HFF-Myc (cell line): ENCODE results near the gene EXTL1.

Experiments used
- DNase-seq: peaks from one replicate; pipeline ENCODE4 v3.0.0-alpha.2; 2011; ENCODE audit warnings: low read depth; ENCODE audit errors: extremely low read depth
- H3K4me3 ChIP-seq: replicated peaks from 2 replicates; pipeline ENCODE4 v1.5.1; 2011; ENCODE audit warnings: low read depth, mild to moderate bottlenecking, control low read depth, low read length
- TF ChIP-seq, protein P1 (sequence below): IDR thresholded peaks from 2 replicates; pipeline ENCODE4 v1.5.1; 2012; ENCODE audit warnings: mild to moderate bottlenecking, low read depth, low read length, control low read depth; ENCODE audit errors: missing control alignments

EXTL1 gene

GRCh38 chr1:26075421-26076144 lies 54.0 kb downstream of the EXTL1 start:
- TF ChIP-seq, protein P1, sequence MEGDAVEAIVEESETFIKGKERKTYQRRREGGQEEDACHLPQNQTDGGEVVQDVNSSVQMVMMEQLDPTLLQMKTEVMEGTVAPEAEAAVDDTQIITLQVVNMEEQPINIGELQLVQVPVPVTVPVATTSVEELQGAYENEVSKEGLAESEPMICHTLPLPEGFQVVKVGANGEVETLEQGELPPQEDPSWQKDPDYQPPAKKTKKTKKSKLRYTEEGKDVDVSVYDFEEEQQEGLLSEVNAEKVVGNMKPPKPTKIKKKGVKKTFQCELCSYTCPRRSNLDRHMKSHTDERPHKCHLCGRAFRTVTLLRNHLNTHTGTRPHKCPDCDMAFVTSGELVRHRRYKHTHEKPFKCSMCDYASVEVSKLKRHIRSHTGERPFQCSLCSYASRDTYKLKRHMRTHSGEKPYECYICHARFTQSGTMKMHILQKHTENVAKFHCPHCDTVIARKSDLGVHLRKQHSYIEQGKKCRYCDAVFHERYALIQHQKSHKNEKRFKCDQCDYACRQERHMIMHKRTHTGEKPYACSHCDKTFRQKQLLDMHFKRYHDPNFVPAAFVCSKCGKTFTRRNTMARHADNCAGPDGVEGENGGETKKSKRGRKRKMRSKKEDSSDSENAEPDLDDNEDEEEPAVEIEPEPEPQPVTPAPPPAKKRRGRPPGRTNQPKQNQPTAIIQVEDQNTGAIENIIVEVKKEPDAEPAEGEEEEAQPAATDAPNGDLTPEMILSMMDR = no peak
- H3K4me3 ChIP-seq = no peak overlapping the region
- no peak for DNase-seq

GRCh38 chr1:26077524-26077923 lies 55.9 kb downstream of the EXTL1 start:
- TF ChIP-seq, protein P1 = no peak
- DNase-seq = no peak
- H3K4me3 ChIP-seq = no peak overlapping the region

- DNase-seq = no peak
- TF ChIP-seq, protein P1 = no peak
- H3K4me3 ChIP-seq = no peak overlapping the region
Measured at GRCh38 chr1:26078286-26079177, 57.0 kb downstream of the EXTL1 start.

DNA sequence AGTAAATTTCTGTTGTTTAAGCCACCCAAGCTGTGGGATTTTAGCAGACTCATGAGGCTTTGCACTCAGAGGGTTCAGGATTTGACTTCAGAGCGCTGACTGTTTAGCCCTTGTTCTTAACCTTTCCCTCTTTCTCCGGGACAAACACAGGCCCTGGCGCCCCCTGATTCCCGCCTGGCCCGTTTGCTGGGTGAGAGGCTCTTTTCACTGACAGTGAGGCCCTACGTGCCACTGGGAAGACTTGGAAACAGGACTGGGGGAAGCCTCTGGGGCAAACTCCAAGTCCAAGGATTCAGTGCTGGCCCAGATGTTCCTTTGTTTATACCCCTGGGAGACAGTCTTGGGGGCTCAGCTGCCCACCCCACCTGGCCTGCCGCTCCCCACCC lies 57.6 kb downstream of the EXTL1 start:
- TF ChIP-seq, protein P1 = no peak
- DNase-seq = no peak
- no peak overlapping the region for H3K4me3 ChIP-seq

DNA sequence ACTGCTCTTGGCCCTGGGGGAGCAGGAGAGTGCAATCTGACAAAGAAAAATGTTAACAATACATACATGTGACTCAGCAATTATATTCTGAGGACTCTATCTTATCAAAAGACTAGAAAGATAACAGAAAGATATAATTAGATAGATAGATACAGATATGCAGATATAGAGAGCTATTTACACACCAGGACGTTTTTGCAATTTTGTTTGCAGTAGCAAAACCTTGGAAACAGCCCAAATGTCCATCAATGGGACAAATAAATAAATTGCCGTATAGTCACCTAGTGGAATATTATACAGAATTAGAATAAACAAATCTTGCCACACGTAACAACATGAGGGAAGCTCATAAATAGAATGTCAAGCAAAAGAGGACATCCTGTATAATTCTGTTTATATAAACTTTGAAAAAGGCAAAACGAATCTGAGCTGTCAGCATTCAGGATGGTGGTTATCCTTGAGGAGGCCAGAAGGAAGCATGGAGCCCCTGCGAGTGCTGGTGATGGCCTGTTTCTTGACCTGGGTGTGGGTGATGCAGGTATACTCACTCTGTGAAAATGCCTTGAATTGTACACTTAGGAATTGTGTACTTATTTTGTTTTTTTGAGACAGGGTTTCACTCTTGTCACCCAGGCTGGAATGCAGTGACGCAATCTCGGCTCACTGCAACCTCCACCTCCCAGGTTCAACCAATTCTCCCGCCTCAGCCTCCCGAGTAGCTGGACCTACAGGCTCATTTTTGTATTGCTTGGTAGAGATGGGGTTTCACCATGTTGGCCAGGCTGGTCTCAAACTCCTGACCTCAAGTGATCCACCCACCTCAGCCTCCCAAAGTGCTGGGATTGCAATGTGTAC lies 58.6 kb downstream of the EXTL1 start:
- H3K4me3 ChIP-seq = no peak overlapping the region
- DNase-seq = no peak
- TF ChIP-seq, protein P1 = no peak

DNA sequence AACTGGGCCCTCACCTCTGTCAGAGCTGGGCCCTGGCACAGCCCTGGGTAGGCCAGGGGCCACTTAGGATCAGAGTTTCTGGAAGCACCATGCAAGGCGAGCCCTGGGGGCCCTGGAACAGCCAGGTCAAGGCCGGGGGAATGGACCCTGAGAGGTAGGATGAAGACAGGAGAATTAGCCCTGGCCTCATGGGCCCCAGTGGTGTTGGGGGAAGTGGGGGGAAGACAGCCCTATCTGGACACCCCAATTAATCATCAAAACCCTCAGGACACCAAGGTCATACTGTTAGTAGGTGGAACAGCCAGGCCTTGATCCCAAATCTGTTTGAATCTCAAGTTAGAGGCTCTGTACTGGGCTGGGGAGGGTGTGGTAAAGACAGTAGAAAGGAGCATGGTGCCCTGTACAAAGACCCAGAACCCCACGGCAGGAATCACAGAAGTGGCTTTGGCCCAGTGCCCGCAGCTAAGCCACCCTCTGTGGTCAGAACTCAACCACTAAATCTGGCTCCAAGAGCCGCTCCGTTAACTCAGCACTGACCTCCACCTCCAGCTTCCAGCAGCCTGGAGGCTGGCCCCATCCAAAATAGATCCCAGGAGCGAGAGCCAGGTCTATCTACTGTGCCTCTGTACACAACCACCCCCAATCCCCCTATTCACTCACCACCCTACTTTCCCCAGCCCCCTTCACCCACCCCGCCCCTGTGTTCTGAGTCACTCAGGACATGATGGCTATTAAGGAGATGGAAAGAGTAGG lies 59.9 kb downstream of the EXTL1 start:
- TF ChIP-seq, protein P1 = no peak
- H3K4me3 ChIP-seq = no peak overlapping the region
- DNase-seq = no peak
